Measurements from ENCODE around the gene PPA1. TPM values are rescaled to one million over a fixed set of nuclear protein-coding genes. Genes with fewer than 3 reads are reported as not detected.

The PPA1 gene
- total RNA-seq, 1 donor from 2014 or later = 350 TPM

DNA sequence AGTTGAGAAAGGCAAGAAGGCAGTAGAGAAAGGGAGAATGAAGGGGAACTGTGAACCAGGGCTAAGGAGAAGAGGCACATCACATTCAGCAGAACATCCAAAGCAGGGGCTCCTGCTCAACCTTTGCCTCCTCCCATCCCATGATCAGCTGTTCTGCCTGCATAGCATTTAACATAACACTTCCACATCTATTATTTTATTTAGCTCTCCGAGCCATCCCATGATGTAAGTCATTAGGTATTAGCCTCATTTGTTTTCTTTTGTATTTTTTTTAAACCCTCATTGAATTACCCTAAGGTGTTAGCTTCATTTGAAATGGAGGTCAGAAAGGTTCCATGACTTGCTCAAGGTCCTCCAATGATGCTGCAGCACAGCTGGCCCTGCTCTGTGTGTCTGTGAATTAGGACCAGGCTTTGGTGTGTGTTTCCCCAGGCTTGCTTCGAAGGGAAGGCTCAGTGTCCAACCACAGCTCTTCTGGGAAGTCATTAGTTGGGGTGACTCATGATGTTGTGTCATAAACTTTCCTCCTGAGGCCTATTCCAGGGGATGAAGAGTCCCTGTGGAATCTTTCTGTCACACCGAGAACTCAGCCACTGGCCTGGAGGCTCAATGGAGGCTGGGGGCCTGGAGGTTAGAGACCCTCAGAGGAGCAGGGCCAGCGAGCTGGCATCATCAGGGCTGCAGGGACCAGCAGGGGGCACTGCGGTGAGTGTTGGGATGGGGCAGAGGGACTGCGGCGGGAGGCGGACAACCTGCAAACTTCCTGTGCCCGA lies 34.1 kb upstream of the PPA1 start:
- DNase-seq (ENCODE audit: low read depth) = peak; percentile 97
- no peaks in the 10 kb centered on the region for H3K27me3 ChIP-seq (ENCODE audit: control insufficient read depth, insufficient read depth, low read length)
- FAIRE-seq = peak; percentile 47

DNA sequence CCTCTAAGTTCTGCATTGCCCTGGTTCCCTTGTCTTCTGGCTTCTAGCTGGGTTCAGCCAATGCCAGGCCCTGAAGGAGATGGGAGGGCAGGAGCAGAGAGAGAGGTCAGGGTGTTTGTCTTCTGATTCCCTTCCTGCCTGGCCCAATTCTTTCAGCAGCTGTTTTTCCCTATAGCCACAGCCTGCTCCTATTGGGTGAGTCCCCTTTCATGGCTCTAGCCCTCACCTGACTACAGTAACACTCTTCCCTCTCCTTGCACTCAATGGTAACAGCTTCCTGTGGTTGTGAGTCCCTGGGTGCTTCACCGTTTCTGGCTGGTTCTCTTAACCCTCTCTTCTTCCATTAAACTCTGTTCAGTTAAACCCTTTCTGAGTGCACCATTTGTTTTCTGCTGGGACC lies 33.5 kb upstream of the PPA1 start:
- FAIRE-seq (no peak), DNase-seq (ENCODE audit: low read depth) (peak; percentile 13)
- Histone ChIP-seq H3K27me3 (ENCODE audit: control insufficient read depth, insufficient read depth, low read length) (no peaks in the 10 kb centered on the region), H3K36me3 (ENCODE audit: control insufficient read depth, insufficient read depth, low read length) (no peaks in the 10 kb centered on the region), H3K4me3 (ENCODE audit: low read depth, low read length) (no peak overlapping the region)
- no peak for TF ChIP-seq CTCF (IDR thresholded peaks at IDR 0.05; ENCODE audit: insufficient read depth, low read length, severe bottlenecking)

More for the DNA sequence above, 34.1 kb upstream of the PPA1 start:
- TF ChIP-seq CTCF (IDR thresholded peaks at IDR 0.05; ENCODE audit: insufficient read depth, low read length, severe bottlenecking) = no peak
- Histone ChIP-seq H3K36me3 (ENCODE audit: control insufficient read depth, insufficient read depth, low read length) (no peaks in the 10 kb centered on the region), H3K4me3 (ENCODE audit: low read depth, low read length) (no peak overlapping the region)

DNA sequence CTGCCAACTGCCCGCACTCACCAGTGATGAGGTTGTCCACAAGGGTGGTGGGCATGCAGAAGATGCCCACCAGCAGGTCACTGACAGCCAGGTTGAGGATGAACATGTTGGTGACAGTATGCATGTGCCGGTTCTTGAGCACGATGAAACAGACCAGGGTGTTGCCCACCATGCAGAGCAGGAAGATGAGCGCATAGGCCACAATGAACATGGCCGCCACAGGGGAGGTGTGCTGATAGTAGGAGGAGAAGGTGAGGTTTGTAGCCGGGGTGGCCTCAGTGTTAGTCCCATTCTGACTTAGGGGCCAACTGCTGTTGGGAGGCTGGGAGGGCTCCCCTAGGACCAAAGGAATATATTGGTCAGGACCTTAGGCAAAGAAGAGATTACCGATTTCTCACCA lies 32.8 kb upstream of the PPA1 start:
- DNase-seq (ENCODE audit: low read depth) (no peak), FAIRE-seq (no peak)
- no peaks in the 10 kb centered on the region for H3K27me3 ChIP-seq (ENCODE audit: control insufficient read depth, insufficient read depth, low read length)
- no peak overlapping the region for H3K4me3 ChIP-seq (ENCODE audit: low read depth, low read length)
- no peak for TF ChIP-seq CTCF (IDR thresholded peaks at IDR 0.05; ENCODE audit: insufficient read depth, low read length, severe bottlenecking)
- H3K36me3 ChIP-seq (ENCODE audit: control insufficient read depth, insufficient read depth, low read length) = no peaks in the 10 kb centered on the region

- H3K36me3 ChIP-seq (ENCODE audit: control insufficient read depth, insufficient read depth, low read length) = no peaks in the 10 kb centered on the region
- peak; percentile 29 for TF ChIP-seq CTCF (IDR thresholded peaks at IDR 0.05; ENCODE audit: insufficient read depth, low read length, severe bottlenecking)
- H3K4me3 ChIP-seq (ENCODE audit: low read depth, low read length) = no peak overlapping the region
- H3K27me3 ChIP-seq (ENCODE audit: control insufficient read depth, insufficient read depth, low read length) = no peaks in the 10 kb centered on the region
- FAIRE-seq (no peak), DNase-seq (ENCODE audit: low read depth) (peak; percentile 33)
Measured at GRCh38 chr10:70265032-70265689, 31.9 kb upstream of the PPA1 start.

DNA sequence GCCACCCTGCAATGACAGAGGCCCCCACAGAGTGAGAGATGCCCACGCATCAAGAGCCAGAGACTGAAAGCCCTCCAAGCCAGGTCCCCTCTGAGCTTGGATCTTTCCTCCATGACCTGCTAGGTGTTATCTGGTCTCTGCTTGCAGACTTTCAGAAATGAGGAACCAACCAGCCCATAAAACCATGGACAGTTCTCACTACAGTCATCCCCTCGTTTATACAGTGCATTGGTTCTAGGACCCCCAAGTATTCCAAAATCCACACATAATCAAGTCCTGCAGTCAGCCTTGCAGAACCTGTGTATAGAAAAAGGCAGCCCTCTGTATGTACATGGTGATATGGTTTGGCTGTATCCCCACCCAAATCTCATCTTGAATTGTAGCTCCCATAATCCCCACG lies 27.5 kb upstream of the PPA1 start:
- TF ChIP-seq CTCF (IDR thresholded peaks at IDR 0.05; ENCODE audit: insufficient read depth, low read length, severe bottlenecking) = no peak
- DNase-seq (ENCODE audit: low read depth) (no peak), FAIRE-seq (no peak)
- no peaks in the 10 kb centered on the region for H3K27me3 ChIP-seq (ENCODE audit: control insufficient read depth, insufficient read depth, low read length)
- no peaks in the 10 kb centered on the region for H3K36me3 ChIP-seq (ENCODE audit: control insufficient read depth, insufficient read depth, low read length)
- H3K4me3 ChIP-seq (ENCODE audit: low read depth, low read length) = no peak overlapping the region
